ENCODE measurements around the gene SLC25A51.

GRCh38 chr9:37897665-37898064, 6.3 kb downstream of the SLC25A51 start:
- no peak for TF ChIP-seq CTCF (conservative IDR thresholded peaks at IDR 0.05; ENCODE audit: low read depth in 2 of 2)
- TF ChIP-seq EZH2phosphoT487 (IDR thresholded peaks at IDR 0.05; ENCODE audit: unreplicated experiment): no peak
- TF ChIP-seq EZH2 (IDR thresholded peaks at IDR 0.05; ENCODE audit: low read depth, unreplicated experiment): no peak
- no peak for TF ChIP-seq POLR2AphosphoS5 (IDR thresholded peaks at IDR 0.05; ENCODE audit: low read depth)
- no peak for TF ChIP-seq ETS1 (IDR thresholded peaks at IDR 0.05)
- TF ChIP-seq REST (IDR thresholded peaks at IDR 0.05; ENCODE audit: unreplicated experiment): no peak
- TF ChIP-seq CREB1 (CRISPR knock-in tag; IDR thresholded peaks at IDR 0.05; ENCODE audit: low read depth): no peak
- TF ChIP-seq STAT1 (IDR thresholded peaks at IDR 0.05; ENCODE audit: unreplicated experiment): no peak
- no peak for TF ChIP-seq JUNB (IDR thresholded peaks at IDR 0.05; ENCODE audit: unreplicated experiment)
- TF ChIP-seq ZNF114 (CRISPR knock-in tag; IDR thresholded peaks at IDR 0.05): no peak

Measured in GM23338 (cell line).